GM21576 (cell line): ENCODE measurements around the gene PROCR.
"Not testable (repeated sequence)": the region's sequence is repeated elsewhere in the genome, so short reads cannot be mapped to it uniquely, and the experiment has no call there.

Experiments used
- ATAC-seq: cut with Tn5 transposase; IDR thresholded peaks from one replicate; pipeline ENCODE4 v1.9.1; 2021; ENCODE audit warnings: mild to moderate bottlenecking, moderate library complexity; ENCODE audit not compliant: unreplicated experiment

PROCR gene

DNA sequence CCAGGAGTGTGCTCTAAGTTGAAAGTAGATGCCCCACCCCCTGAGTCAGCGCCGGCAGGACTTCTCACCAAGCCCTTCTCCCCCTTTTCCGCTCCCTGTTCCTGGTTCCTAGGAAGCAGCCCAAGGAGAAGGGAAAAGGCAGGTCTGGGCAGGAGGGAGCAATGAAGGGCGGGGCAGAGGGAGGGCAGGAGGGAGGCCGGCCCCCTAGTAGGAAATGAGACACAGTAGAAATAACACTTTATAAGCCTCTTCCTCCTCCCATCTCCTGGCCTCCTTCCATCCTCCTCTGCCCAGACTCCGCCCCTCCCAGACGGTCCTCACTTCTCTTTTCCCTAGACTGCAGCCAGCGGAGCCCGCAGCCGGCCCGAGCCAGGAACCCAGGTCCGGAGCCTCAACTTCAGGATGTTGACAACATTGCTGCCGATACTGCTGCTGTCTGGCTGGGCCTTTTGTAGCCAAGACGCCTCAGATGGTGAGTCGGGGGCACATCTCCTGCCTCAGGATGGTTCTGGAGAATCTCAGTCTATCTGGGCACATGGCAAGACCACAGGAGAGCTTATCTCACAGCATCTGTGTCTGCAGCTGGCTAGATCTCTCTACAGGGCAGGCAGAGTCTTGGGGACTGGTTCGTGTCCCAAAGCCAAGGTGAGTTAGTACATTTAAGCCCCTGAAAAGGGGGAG lies at the start of gene PROCR:
PROCR (plus strand) TSS at position 320 of the 681 bp plus-strand sequence; CDS start at position 403, 83 bp downstream.
- no peak for ATAC-seq

- no peak for ATAC-seq
Measured at GRCh38 chr20:35122756-35123405, 49.0 kb upstream of the PROCR start.

- no peak for ATAC-seq
Measured at GRCh38 chr20:35125753-35126152, 46.1 kb upstream of the PROCR start.

- no peak for ATAC-seq
Measured at GRCh38 chr20:35129647-35130069, 42.2 kb upstream of the PROCR start.

DNA sequence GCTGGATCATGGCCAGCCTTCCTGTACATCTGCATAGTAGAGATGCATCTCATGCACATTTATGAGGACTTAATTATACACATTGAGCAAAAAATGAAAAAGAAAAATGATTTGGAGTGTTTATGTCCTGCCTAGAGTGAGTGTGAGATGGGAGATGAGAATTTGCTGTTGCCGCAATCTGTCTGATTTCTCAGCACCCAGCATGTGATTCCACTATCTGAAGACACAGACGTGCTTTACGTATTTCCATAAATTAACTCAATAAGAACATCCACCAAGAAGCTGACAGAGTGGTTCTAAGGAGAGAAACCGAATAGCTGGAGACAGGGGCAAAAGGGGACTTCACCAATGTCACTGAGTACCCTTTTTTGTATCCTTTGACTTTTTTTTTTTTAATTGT lies 39.9 kb upstream of the PROCR start:
- ATAC-seq: no peak

DNA sequence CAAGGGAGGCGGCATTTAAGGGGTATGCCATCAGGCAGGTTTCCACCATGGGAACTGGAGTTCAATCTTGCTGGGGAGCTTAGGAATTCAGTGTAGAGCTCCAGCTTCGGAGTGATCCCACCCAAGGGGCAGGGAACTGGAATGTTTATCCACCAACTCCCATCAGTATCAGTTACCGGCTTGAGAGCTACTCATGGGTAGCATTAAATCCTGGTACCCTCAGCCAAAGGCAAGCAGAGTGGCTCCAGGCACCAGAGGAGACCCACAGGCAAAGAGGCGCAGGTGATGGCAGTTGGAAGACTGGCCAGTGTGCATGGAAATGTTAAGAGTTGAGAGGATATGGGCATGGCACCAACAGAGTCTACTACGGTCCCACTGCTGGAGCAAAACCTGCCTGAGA lies 38.8 kb upstream of the PROCR start:
- no peak for ATAC-seq

DNA sequence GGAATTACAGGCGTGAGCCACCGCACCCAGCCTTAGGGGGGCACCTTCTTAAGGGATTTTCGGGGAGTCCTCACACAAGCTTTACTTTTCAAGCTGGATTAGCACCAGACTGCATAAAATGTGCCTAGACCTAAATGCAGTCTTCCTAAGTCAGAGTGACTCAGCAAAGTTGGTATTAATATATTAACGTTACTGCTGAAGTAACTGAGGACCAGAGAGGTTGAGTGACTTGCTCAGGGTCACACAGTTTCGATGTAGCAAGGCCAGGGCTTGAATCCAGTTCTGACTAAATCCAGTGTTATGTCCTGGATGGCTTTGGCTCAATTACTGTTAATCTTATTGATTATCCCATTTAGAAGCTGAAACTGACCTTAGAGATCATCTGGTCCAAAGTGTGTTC lies 38.1 kb upstream of the PROCR start:
- ATAC-seq: no peak

- ATAC-seq: no peak
Measured at GRCh38 chr20:35134472-35134871, 37.4 kb upstream of the PROCR start.

- ATAC-seq: no peak
Measured at GRCh38 chr20:35134880-35135279, 37.0 kb upstream of the PROCR start.

GRCh38 chr20:35135867-35136586 lies 35.8 kb upstream of the PROCR start:
- no peak for ATAC-seq

DNA sequence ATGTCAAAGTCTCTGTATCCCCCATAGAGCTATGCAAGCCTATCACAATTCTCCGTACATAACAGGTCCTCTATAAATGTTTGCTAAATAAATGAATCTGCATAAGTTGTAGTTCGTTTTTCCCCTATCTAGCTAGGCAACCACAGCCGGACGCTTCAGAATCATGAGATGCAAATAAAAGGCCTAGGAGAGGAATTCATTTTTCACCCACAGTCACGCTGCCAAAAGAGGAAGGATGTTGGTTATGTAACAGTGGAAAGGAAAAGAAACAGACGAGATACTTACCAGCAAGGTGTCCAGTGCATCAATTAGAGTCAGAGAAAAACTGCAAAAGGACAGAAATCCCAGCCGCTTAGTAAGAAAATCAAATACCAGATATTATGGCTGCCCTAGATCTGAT lies 27.2 kb upstream of the PROCR start:
- no peak for ATAC-seq

DNA sequence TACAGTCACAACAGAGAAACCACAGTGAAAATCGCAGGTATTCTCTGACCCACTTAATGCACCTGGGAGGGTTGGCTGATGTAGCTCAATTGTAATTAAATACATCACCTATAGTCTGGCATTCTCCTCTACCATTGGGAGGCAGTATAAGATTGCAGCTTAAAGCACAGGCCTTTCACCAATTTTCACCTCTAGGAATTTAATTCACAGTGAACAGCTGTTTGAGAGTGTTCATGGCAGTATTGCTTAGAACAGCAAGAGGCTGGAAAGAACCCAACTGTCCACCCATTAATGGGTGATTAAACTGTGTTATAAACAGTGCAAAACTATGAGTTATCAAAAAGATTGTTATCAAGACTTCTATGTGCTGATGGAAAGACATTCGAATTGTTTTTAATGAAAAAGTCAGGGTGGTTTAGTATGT lies 26.7 kb upstream of the PROCR start:
- ATAC-seq: no peak

DNA sequence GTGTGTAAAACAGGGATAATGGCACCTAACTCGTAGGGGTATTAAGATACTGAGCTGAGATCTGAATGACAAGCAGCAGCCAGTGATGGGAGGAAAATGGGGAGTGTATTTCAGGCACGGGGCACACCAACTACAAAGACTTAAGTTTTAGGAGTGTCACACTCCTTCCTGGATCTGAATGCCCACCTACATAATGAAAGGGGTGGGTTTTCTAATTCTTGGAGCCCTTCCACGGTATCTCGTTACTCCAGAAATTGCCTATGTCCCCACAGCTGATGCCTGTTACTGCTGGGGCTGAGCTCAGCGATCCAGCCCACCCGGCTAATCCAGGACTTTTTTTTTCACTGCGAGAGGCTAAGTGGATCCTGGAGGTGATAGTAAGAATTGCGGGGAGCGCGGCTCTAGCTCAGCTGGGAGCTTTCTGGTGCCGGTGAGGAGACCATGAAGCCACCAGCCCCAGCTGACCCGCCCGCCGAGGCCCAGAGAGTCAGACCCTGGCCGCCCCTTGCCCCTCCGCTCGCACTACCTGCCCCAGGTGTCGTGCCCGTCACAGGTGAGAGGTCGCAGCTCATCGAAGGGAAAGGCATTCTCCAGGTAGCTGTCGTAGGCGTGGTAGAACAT lies 25.5 kb upstream of the PROCR start:
- no peak for ATAC-seq

- peak; percentile 78 for ATAC-seq
Measured at GRCh38 chr20:35146920-35147574, 24.8 kb upstream of the PROCR start, which contains the start of gene EDEM2. Gene EDEM2 (minus strand): TSS chr20:35147336. CDS start chr20:35147258, 78 bp downstream.

- peak; percentile 12 for ATAC-seq
Measured at GRCh38 chr20:35147575-35148071, 24.2 kb upstream of the PROCR start.

GRCh38 chr20:35150846-35151579 lies 20.9 kb upstream of the PROCR start:
- no peak for ATAC-seq

DNA sequence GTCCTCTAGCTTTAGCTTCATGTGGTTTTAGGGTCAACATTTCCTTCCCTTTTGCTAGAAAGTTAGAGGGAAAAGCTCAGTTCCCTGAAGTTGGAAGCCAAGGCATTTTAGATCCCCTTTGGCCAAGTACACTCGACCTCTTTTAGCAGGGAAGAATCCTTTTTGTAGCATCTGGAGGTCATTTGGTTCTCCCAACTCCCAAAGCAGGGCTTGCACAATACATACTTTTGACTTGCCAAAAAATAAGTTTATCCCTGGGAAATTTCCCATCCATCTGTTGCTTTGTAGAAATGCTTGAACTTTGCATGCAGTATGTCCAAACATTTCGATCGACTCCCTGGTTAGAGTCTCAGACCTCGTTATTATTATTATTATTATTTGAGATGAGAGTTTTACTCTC lies 20.1 kb upstream of the PROCR start:
- no peak for ATAC-seq

DNA sequence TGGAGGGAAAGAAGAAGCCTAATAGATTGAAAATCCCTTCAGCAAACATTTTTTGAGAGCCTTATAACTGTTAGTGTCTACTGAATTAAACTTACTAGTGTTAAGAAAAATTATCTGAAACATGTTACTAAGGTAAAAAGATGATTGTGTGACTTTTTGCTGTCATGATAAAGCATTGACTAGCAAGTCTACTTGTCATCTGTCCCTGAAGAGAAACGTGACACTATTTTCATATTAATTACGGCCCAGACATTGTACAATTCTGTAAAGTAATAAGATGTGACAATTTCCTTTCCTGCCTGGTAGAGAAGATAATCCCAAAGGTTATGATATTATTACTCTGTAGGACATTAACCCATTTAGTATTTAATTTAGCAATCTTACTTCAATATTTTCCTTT lies 15.9 kb upstream of the PROCR start:
- no peak for ATAC-seq

DNA sequence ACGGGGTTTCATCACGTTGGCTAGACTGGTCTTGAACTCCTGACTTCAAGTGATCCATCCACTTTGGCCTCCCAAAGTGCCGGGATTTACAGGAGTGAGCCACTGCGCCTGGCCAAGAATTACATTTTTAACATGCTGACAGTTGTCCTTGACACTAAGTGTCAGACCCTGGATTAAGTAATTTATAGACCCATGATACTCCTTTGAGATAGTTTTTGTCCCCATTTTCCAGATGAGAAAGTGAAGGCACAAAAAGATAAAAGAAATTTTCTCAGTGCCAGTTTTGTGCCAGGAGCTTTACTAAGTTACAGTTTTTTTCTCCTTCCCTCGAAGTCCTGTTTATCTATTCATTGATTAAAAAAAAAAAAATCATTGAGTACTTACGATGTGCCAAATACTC lies 14.9 kb upstream of the PROCR start:
- ATAC-seq: no peak

GRCh38 chr20:35160341-35160740 lies 11.5 kb upstream of the PROCR start:
- ATAC-seq: not testable (repeated sequence)
